MCF 10A (cell line): ENCODE measurements around the gene FGFR4. TPM values are rescaled to one million over a fixed set of nuclear protein-coding genes. Genes with fewer than 3 reads are reported as not detected.

Source experiments
- BruUV-seq: library from RNA; stranded (reverse); fragments of 400-500 nt; replicated peaks from 2 replicates; lab custom pipeline; 2021; lab: Mats Ljungman, UMichigan
- CTCF ChIA-PET: fragments of 300-600 bp; sonication (Branson Sonifier 250); formaldehyde crosslinking; extraction: SDS; loops from one replicate; lab custom pipeline; 2021; ENCODE audit warnings: antibody characterized with exemption, inconsistent platforms; lab: Yijun Ruan, JAX
- POLR2A ChIA-PET: fragments of 300-600, 350-650 bp; sonication (Branson Sonifier 250); formaldehyde crosslinking; extraction: SDS; loops from one replicate; lab custom pipeline; 2020; ENCODE audit warnings: antibody characterized with exemption, inconsistent platforms; lab: Yijun Ruan, JAX
- DNase-seq: peaks from one replicate; pipeline ENCODE4 v3.0.0-alpha.2; 2018; ENCODE audit not compliant: unreplicated experiment
- H3K27ac Mint-ChIP-seq: one replicate; pipeline ENCODE4 v1.8.0; 2022; ENCODE audit warnings: mild to moderate bottlenecking, low read depth, mixed read lengths; ENCODE audit not compliant: unreplicated experiment
- H3K27me3 Mint-ChIP-seq: one replicate; pipeline ENCODE4 v1.8.0; 2022; ENCODE audit warnings: mixed read lengths; ENCODE audit not compliant: insufficient read depth, unreplicated experiment
- H3K36me3 Mint-ChIP-seq: one replicate; pipeline ENCODE4 v1.8.0; 2022; ENCODE audit warnings: mild to moderate bottlenecking, moderate library complexity, mixed read lengths; ENCODE audit not compliant: insufficient read depth, unreplicated experiment
- H3K4me1 Mint-ChIP-seq: one replicate; pipeline ENCODE4 v1.8.0; 2022; ENCODE audit warnings: mixed read lengths; ENCODE audit not compliant: insufficient read depth, unreplicated experiment
- H3K4me3 Mint-ChIP-seq: one replicate; pipeline ENCODE4 v1.8.0; 2022; ENCODE audit warnings: mild to moderate bottlenecking, moderate library complexity, mixed read lengths; ENCODE audit not compliant: unreplicated experiment
- H3K9me3 Mint-ChIP-seq: one replicate; pipeline ENCODE4 v1.8.0; 2022; ENCODE audit warnings: mixed read lengths; ENCODE audit not compliant: unreplicated experiment
- CTCF ChIP-seq: fragments of 200-600 bp; IDR thresholded peaks from one replicate; pipeline ENCODE4 v1.8.0; 2022; ENCODE audit warnings: antibody characterized with exemption, mild to moderate bottlenecking; ENCODE audit not compliant: unreplicated experiment
- intact Hi-C: fragments of 100-400 bp; cut with micrococcal nuclease; formaldehyde crosslinking; loops from 2 replicates; pipeline ENCODE4 v1.14.1; 2022
- total RNA-seq: library from RNA; stranded (reverse); gene quantifications from 2 replicates; pipeline ENCODE4 v1.2.3, GENCODE V29; 2022

The FGFR4 gene
- total RNA-seq, 1 experiment from 2014 or later: 1.8 TPM

DNA sequence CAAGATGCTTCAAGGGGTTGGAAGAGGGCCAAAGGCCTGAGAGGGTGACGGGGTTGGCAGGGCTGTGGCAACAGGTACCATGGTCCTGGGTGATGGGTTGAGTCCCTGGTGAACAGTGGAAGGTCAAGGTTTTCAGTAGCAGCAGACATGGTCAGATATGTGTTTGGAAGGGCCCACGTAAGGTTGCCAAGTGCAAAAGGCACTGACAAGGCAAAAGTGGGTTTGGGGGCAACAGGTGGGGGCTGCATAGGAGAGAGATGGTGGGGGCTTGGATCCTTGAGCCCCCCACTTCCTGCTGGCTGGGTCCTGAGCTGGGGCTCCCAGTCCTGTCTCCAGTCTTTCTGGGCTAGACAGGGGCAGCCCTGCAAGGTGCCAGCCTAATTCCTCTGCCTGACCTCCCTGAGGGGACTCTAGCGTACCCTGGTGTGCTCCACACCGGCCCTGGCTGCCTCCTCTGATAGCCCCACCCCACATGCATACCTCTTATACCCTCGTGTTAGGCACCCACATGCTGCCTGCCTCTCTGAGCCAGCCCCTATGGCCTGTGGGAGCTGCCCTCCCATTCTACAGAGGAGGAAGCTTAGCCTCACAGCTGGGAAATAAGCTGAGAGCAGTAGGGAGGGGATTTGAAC lies 26.0 kb downstream of the FGFR4 start:
- no peaks in the 10 kb centered on the region for H3K9me3 Mint-ChIP-seq
- no TSS peak for BruUV-seq
- H3K27ac Mint-ChIP-seq: no peak overlapping the region
- DNase-seq: no peak
- H3K27me3 Mint-ChIP-seq: peaks cover 2% of the 10 kb centered on the region
- H3K36me3 Mint-ChIP-seq: no peaks in the 10 kb centered on the region
- TF ChIP-seq CTCF: no peak
- CTCF ChIA-PET: interaction anchor here (0.5 to 8.1 kb wide), 79 partner anchors 8 to 1552 kb away, joined by 3 to 235 read pairs (median 4); partner anchors contain the start of genes FGFR4, GRK6, MXD3 and NSD1
- peaks cover 4% of the 10 kb centered on the region for H3K4me1 Mint-ChIP-seq
- no peak overlapping the region for H3K4me3 Mint-ChIP-seq
- intact Hi-C loops: loop anchor here (1.0 to 5.0 kb wide), 4 partner anchors 40 to 540 kb away; no protein-coding TSS in a partner anchor
- POLR2A ChIA-PET: interaction anchor here (0.5 to 2.5 kb wide), 6 partner anchors 21 to 455 kb away, joined by 3 to 16 read pairs (median 4); partner anchors contain the start of gene NSD1

DNA sequence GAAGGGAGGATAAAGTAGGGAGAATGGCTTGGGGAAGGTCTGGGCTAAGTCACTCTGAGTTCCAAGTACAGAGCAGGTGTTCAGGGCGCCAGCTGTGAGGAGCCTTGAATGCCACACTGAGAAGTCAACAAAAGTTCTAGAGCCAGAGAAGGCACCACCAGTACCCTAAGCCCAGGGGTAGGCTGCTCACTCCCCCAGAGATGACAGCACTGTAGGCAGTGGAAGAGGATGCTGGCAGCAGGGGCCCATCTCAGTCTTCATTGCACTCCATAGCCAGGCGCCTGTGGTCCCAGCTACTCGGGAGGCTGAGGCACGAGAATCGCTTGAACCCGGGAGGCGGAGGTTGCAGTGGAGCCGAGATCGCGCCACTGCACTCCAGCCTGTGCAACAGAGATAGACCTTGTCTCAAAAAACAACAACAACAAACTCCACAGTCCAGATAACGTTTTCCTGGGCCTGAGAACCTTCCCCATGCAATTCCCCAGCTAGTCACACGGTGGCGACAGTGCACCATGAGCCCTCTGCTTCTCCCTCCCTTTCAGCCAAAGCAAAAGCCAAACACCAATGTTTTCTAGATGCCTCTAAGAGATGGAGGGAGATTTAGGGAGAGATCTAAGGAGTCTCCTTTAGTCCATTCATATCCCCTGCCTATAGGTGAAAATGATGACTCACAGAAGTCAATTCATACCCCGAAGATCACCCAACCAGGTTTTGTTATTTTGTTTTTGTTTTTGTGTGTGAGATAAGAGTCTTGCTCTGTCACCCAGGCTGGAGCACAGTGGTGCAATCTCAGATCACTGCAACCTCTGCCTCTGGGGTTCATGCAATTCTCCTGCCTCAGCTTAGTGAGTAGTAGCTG lies 27.1 kb downstream of the FGFR4 start:
- H3K9me3 Mint-ChIP-seq: no peaks in the 10 kb centered on the region
- DNase-seq: peak; percentile 86
- peak; percentile 100 for TF ChIP-seq CTCF
- POLR2A ChIA-PET: interaction anchor here (0.9 to 2.5 kb wide), 7 partner anchors 35 to 456 kb away, joined by 3 to 16 read pairs (median 4); partner anchors contain the start of gene LMAN2
- intact Hi-C loops: loop anchor here (1.0 to 5.0 kb wide), 8 partner anchors 120 to 541 kb away; partner anchors contain the start of genes PRELID1 and RAB24
- no peaks in the 10 kb centered on the region for H3K36me3 Mint-ChIP-seq
- no peak overlapping the region for H3K4me3 Mint-ChIP-seq
- BruUV-seq: no TSS peak
- CTCF ChIA-PET: interaction anchor here (0.6 to 8.1 kb wide), 66 partner anchors 8 to 571 kb away, joined by 3 to 235 read pairs (median 4); partner anchors contain the start of genes FGFR4, GRK6, MXD3 and NSD1
- H3K27ac Mint-ChIP-seq: no peak overlapping the region
- H3K4me1 Mint-ChIP-seq: peaks cover 4% of the 10 kb centered on the region
- no peaks in the 10 kb centered on the region for H3K27me3 Mint-ChIP-seq

- BruUV-seq: no TSS peak
- Mint-ChIP-seq H3K36me3 (no peaks in the 10 kb centered on the region), H3K9me3 (no peaks in the 10 kb centered on the region), H3K4me1 (peaks cover 4% of the 10 kb centered on the region), H3K27me3 (no peaks in the 10 kb centered on the region), H3K27ac (no peak overlapping the region), H3K4me3 (no peak overlapping the region)
- CTCF ChIA-PET: interaction anchor here (1.2 kb wide), 1 partner anchor 9 kb away, joined by 3 read pairs; no protein-coding TSS in a partner anchor
- POLR2A ChIA-PET: no interaction called here
- no peak for DNase-seq
- intact Hi-C loops: no loop called here
- no peak for TF ChIP-seq CTCF
Observed at GRCh38 chr5:177116631-177117373, 30.1 kb downstream of the FGFR4 start.
